ENCODE data around the gene RIC1. TPM values are rescaled to one million over a fixed set of nuclear protein-coding genes. Genes with fewer than 3 reads are reported as not detected.

RIC1 gene
- total RNA-seq, 1 experiment from 2014 or later = 25.5 TPM

DNA sequence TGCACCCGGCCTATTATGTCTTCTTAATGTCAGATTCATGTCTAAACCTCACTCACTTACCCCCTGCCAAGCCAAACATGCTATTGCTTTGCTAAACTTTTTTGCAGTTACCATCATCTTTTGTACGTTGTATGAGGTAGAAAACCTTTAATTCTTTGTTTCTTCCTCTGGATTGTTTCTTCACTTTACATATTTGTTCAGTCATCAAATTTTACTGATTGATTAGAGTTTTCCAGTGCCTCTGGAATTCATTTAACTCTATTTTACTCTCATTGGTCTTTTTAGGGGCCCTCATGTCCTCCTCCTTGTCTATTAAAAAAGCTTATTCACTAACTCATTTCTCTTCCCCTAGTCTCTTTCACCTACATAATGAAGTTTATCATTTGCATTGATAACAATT lies 67.0 kb downstream of the RIC1 start:
- Histone ChIP-seq H3K27me3 (ENCODE audit: insufficient read depth, low read length) (no peaks in the 10 kb centered on the region), H3K4me3 (replicated peaks in 1 of 2; ENCODE audit: low read depth in 1 of 2, low read length in 2 of 2) (no peak overlapping the region), H2AFZ (ENCODE audit: low read depth, low read length, poor library complexity, severe bottlenecking) (no peak overlapping the region), H3K9me3 (ENCODE audit: control insufficient read depth in 1 of 2, insufficient read depth in 1 of 2, low read depth in 1 of 2, low read length in 2 of 2) (no peaks in the 10 kb centered on the region), H3K4me1 (ENCODE audit: control insufficient read depth in 1 of 2, insufficient read depth in 2 of 2, low read length in 2 of 2) (no peaks in the 10 kb centered on the region), H3K9me2 (ENCODE audit: insufficient read depth) (no peaks in the 10 kb centered on the region), H3K36me3 (ENCODE audit: control insufficient read depth in 1 of 2, insufficient read depth in 2 of 2, low read length in 2 of 2) (no peaks in the 10 kb centered on the region), H3K27ac (ENCODE audit: low read depth, low read length) (no peak overlapping the region), H3K4me2 (ENCODE audit: low read length) (no peak overlapping the region), H3K79me2 (ENCODE audit: insufficient read depth, low read length) (peaks cover 32% of the 10 kb centered on the region), H3K9ac (ENCODE audit: low read length) (no peak overlapping the region), H4K20me1 (ENCODE audit: insufficient read depth) (no peaks in the 10 kb centered on the region)
- intact Hi-C loops (cut with micrococcal nuclease) = no loop called here
- POLR2A ChIA-PET = no interaction called here
- RAD21 ChIA-PET (ENCODE audit: low non-redundant PET in 1 of 2, low total read pairs in 2 of 2, uncharacterized antibody in 2 of 2, unreplicated experiment in 2 of 2) = no interaction called here
- no TSS peak for BruUV-seq (replicated peaks)
- ATAC-seq (no peak), DNase-seq (ENCODE audit: low read depth, low spot score) (no peak)
- CTCF ChIA-PET = no interaction called here
- no peak for TF ChIP-seq EZH2phosphoT487 (IDR thresholded peaks at IDR 0.05; ENCODE audit: borderline replicate concordance)
- TF ChIP-seq ELF1 (IDR thresholded peaks at IDR 0.05; ENCODE audit: borderline replicate concordance, low read depth) = no peak
- TF ChIP-seq CBX3 (IDR thresholded peaks at IDR 0.05; ENCODE audit: low read depth) = no peak
- no peak for TF ChIP-seq FOSL1 (IDR thresholded peaks at IDR 0.05; ENCODE audit: low read depth)
- no peak for TF ChIP-seq POLR2A (IDR thresholded peaks at IDR 0.05; ENCODE audit: borderline replicate concordance, extremely low read depth, insufficient read depth, insufficient read length)

DNA sequence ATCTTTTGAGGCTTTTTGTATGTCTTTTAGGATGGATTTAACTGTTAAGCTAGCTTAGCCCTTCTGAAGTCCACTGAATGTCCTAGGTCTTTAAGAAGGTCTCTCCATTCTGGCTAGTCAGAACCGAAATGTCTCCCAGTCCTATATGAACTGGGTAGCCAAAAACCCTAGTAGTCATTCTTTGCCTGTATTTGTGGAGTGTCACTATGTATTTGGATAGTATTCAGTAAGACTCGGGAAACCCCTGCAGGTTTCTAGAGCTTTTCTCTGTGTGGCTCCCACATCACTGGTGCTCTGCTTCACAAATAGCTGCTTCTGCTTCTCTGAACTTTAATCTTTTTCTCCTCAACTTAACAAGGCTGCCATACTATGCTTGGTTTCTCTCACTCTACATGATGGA lies 68.0 kb downstream of the RIC1 start:
- no peak for ATAC-seq
- H3K4me3 ChIP-seq (replicated peaks in 1 of 2; ENCODE audit: low read depth in 1 of 2, low read length in 2 of 2) = no peak overlapping the region
- DNase-seq (ENCODE audit: low read depth, low spot score) = no peak
- TF ChIP-seq TCF7L2 (IDR thresholded peaks at IDR 0.05; ENCODE audit: borderline replicate concordance, extremely low read depth, insufficient read depth, insufficient read length) (no peak), EGR1 (IDR thresholded peaks at IDR 0.05; ENCODE audit: low read depth) (no peak), MAX (IDR thresholded peaks at IDR 0.05) (no peak), CTCF (IDR thresholded peaks at IDR 0.05 in 2 of 3, conservative IDR thresholded peaks at IDR 0.05 in 1 of 3; ENCODE audit: borderline replicate concordance in 1 of 3, insufficient read depth in 1 of 3, low read depth in 2 of 3, low read length in 2 of 3) (no peak), ELF1 (IDR thresholded peaks at IDR 0.05; ENCODE audit: borderline replicate concordance, low read depth) (no peak), REST (IDR thresholded peaks at IDR 0.05; ENCODE audit: low read depth) (no peak), SRF (IDR thresholded peaks at IDR 0.05; ENCODE audit: low read depth) (no peak), RAD21 (IDR thresholded peaks at IDR 0.05; ENCODE audit: low read depth) (no peak), YY1 (IDR thresholded peaks at IDR 0.05; ENCODE audit: extremely low read depth, insufficient replicate concordance, low read depth, low read length) (no peak), ZNF274 (IDR thresholded peaks at IDR 0.05; ENCODE audit: low read depth, low read length) (no peak), JUND (IDR thresholded peaks at IDR 0.05) (no peak), POLR2AphosphoS5 (IDR thresholded peaks at IDR 0.05; ENCODE audit: low read depth, low read length) (no peak), EZH2phosphoT487 (IDR thresholded peaks at IDR 0.05; ENCODE audit: borderline replicate concordance) (no peak), CBX3 (IDR thresholded peaks at IDR 0.05; ENCODE audit: low read depth) (no peak), SIN3A (IDR thresholded peaks at IDR 0.05; ENCODE audit: low read depth) (no peak), POLR2A (IDR thresholded peaks at IDR 0.05; ENCODE audit: borderline replicate concordance, extremely low read depth, insufficient read depth, insufficient read length) (no peak)
- no peak overlapping the region for H3K4me2 ChIP-seq (ENCODE audit: low read length)
- no peak overlapping the region for H3K27ac ChIP-seq (ENCODE audit: low read depth, low read length)
- H2AFZ ChIP-seq (ENCODE audit: low read depth, low read length, poor library complexity, severe bottlenecking) = no peak overlapping the region
- POLR2A ChIA-PET = no interaction called here
- no peaks in the 10 kb centered on the region for H4K20me1 ChIP-seq (ENCODE audit: insufficient read depth)
- no peaks in the 10 kb centered on the region for H3K9me2 ChIP-seq (ENCODE audit: insufficient read depth)
- BruUV-seq (replicated peaks) = no TSS peak
- H3K36me3 ChIP-seq (ENCODE audit: control insufficient read depth in 1 of 2, insufficient read depth in 2 of 2, low read length in 2 of 2) = no peaks in the 10 kb centered on the region
- H3K9me3 ChIP-seq (ENCODE audit: control insufficient read depth in 1 of 2, insufficient read depth in 1 of 2, low read depth in 1 of 2, low read length in 2 of 2) = no peaks in the 10 kb centered on the region
- intact Hi-C loops (cut with micrococcal nuclease) = no loop called here
- no peak overlapping the region for H3K9ac ChIP-seq (ENCODE audit: low read length)
- H3K27me3 ChIP-seq (ENCODE audit: insufficient read depth, low read length) = no peaks in the 10 kb centered on the region
- H3K4me1 ChIP-seq (ENCODE audit: control insufficient read depth in 1 of 2, insufficient read depth in 2 of 2, low read length in 2 of 2) = no peaks in the 10 kb centered on the region
- CTCF ChIA-PET = no interaction called here
- peaks cover 39% of the 10 kb centered on the region for H3K79me2 ChIP-seq (ENCODE audit: insufficient read depth, low read length)
- RAD21 ChIA-PET (ENCODE audit: low non-redundant PET in 1 of 2, low total read pairs in 2 of 2, uncharacterized antibody in 2 of 2, unreplicated experiment in 2 of 2) = no interaction called here

Data from HCT116 (cell line).